Endothelial cell of umbilical vein (primary cell): Measurements from ENCODE around the gene MCCC2. TPM values are rescaled to one million over a fixed set of nuclear protein-coding genes. Genes with fewer than 3 reads are reported as not detected.
"Not testable (repeated sequence)": the region's sequence is repeated elsewhere in the genome, so short reads cannot be mapped to it uniquely, and the experiment has no call there.

Source experiments
- BruUV-seq: library from RNA; stranded (reverse); fragments of 400-500 nt; replicated peaks from 2 replicates; lab custom pipeline; 2021; lab: Mats Ljungman, UMichigan
- CTCF ChIA-PET: fragments of 300-600, 350-600 bp; sonication (Branson Sonifier 250); formaldehyde crosslinking; loops from one replicate; lab custom pipeline; 2021; ENCODE audit warnings: antibody characterized with exemption, inconsistent platforms; lab: Charles Lee
- POLR2A ChIA-PET: fragments of 300-600, 350-600 bp; sonication (Branson Sonifier 250); formaldehyde crosslinking; loops from one replicate; lab custom pipeline; 2021; ENCODE audit warnings: antibody characterized with exemption, inconsistent platforms; lab: Charles Lee
- DNase-seq: peaks from one replicate; pipeline ENCODE4 v3.0.0-alpha.2; 2011; ENCODE audit warnings: low read depth, low spot score
- FAIRE-seq: peaks from 2 replicates; lab custom pipeline; 2011; peaks lifted over from hg19 to GRCh38; lab: Jason Lieb, UNC
- H2AFZ ChIP-seq: 2 replicates; pipeline ENCODE4 v1.6.0; 2012; ENCODE audit warnings: low read depth, low read length, control low read depth, inconsistent platforms
- H3K27ac ChIP-seq: 2 replicates; pipeline ENCODE4 v1.5.1; 2011; ENCODE audit warnings: low read depth, mild to moderate bottlenecking, control low read depth, low read length, moderate library complexity; ENCODE audit not compliant: insufficient read depth
- H3K27me3 ChIP-seq, 2 experiments: 2 replicates each; pipeline versions ENCODE4 v1.6.0 to v1.6.1; 2011; ENCODE audit warnings: low read length in 2 of 2, mixed read lengths in 1 of 2; ENCODE audit not compliant: control insufficient read depth in 2 of 2, insufficient read depth in 2 of 2
- H3K36me3 ChIP-seq, 2 experiments: 2 replicates in 1 of 2; 3 replicates in 1 of 2; pipeline ENCODE4 v1.5.1; 2011; ENCODE audit warnings: low read length in 2 of 2, mild to moderate bottlenecking in 1 of 2, moderate library complexity in 1 of 2; ENCODE audit not compliant: control insufficient read depth in 2 of 2, insufficient read depth in 2 of 2; ENCODE audit errors: extremely low read depth in 1 of 2
- H3K4me1 ChIP-seq: 3 replicates; pipeline ENCODE4 v1.5.1; 2011; ENCODE audit warnings: mild to moderate bottlenecking, low read length; ENCODE audit not compliant: control insufficient read depth, insufficient read depth; ENCODE audit errors: extremely low read depth
- H3K4me2 ChIP-seq: 2 replicates; pipeline ENCODE4 v1.6.1; 2011; ENCODE audit warnings: low read length, control low read depth, mixed read lengths; ENCODE audit not compliant: insufficient read depth
- H3K4me3 ChIP-seq, 3 experiments: fragments of 200-600 bp in 1 of 3; sonication (generic), shearing (Covaris generic) in 1 of 3; replicated peaks in 1 of 3; 2 replicates each; pipeline ENCODE4 v1.5.1; 2011 to 2016; ENCODE audit warnings: control low read depth in 3 of 3, low read length in 3 of 3, mild to moderate bottlenecking in 2 of 3, inconsistent platforms in 1 of 3, low read depth in 1 of 3, moderate library complexity in 1 of 3; ENCODE audit not compliant: insufficient read depth in 1 of 3
- H3K79me2 ChIP-seq: 2 replicates; pipeline ENCODE4 v1.6.0; 2012; ENCODE audit warnings: low read length, inconsistent platforms; ENCODE audit not compliant: control insufficient read depth, insufficient read depth
- H3K9ac ChIP-seq: replicated peaks from 2 replicates; pipeline ENCODE3; 2011; ENCODE audit warnings: low read length, control low read depth; ENCODE audit not compliant: insufficient read depth; ENCODE audit errors: extremely low read depth
- H3K9me1 ChIP-seq: replicated peaks from 3 replicates; pipeline ENCODE4 v1.6.0; 2011; ENCODE audit warnings: mild to moderate bottlenecking, low read length; ENCODE audit not compliant: control insufficient read depth, insufficient read depth; ENCODE audit errors: extremely low read depth
- H3K9me3 ChIP-seq: replicated peaks from 2 replicates; pipeline ENCODE4 v1.5.1; 2012; ENCODE audit warnings: low read length, inconsistent platforms; ENCODE audit not compliant: control insufficient read depth, insufficient read depth
- H4K20me1 ChIP-seq: replicated peaks from 2 replicates; pipeline ENCODE3; 2011; ENCODE audit warnings: mild to moderate bottlenecking, low read length; ENCODE audit not compliant: control insufficient read depth, insufficient read depth; ENCODE audit errors: extremely low read depth
- MYC ChIP-seq: IDR thresholded peaks from one replicate; pipeline ENCODE4 v1.6.1; 2011; ENCODE audit warnings: mild to moderate bottlenecking, low read depth, low read length
- dilution Hi-C: fragments of 300-500 bp; cut with MboI; formaldehyde crosslinking; loops from one replicate; pipeline ENCODE4 v1.15.0; 2019; ENCODE audit warnings: low sequenced_read_pairs; ENCODE audit not compliant: extremely low pct_ligation_motif_present
- intact Hi-C: fragments of 100-400 bp; cut with micrococcal nuclease; formaldehyde crosslinking; loops from one replicate; pipeline ENCODE4 v1.10.0; 2022
- polyA plus RNA-seq, 4 experiments: library from polyadenylated mRNA; depleted of rRNA in 3 of 4; stranded (reverse) in 3 of 4; unstranded in 1 of 4; fragments of >200 nt; gene quantifications; 2 replicates each; pipeline versions ENCODE4 v1.2.1 to v1.2.3, GENCODE V29; 2011 to 2012; ENCODE audit warnings: missing spikeins in 1 of 4
- total RNA-seq: library from RNA; stranded (reverse); gene quantifications from 2 replicates; pipeline ENCODE4 v1.2.3, GENCODE V29; 2021

MCCC2 gene
- total and polyA plus RNA-seq, 2 donors (not counting 3 experiments of a cell fraction or from before 2014, with no cell fraction given): 27.9 to 28.6 TPM

DNA sequence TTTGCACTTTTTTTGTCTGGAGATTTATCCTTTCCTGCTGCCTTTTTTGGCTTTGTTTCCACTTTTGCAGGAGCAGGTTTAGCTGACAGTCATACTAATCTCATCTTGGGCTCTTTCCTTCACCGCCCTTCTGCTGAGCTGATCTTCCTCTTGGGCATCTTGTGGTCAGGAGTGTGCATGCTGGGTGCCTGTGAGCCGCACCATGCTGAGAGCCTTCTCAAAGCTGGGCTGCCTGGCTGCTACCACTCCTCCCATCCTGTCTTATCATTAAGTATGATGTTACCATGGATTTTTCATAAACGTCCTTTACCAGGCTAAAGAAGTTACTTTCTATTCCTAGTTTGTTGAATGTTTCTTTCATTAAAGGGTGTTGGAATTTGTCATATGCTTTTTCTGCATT is 49.5 kb upstream of the MCCC2 start:
- dilution Hi-C loops: no loop called here
- H3K36me3 ChIP-seq: peaks cover 0 to 2% of the 10 kb centered on the region in 2 experiments
- no peak for FAIRE-seq
- no peak overlapping the region for H2AFZ ChIP-seq
- H3K27me3 ChIP-seq: no peaks in the 10 kb centered on the region
- intact Hi-C loops: no loop called here
- no peaks in the 10 kb centered on the region for H3K4me1 ChIP-seq
- H3K9ac ChIP-seq: no peak overlapping the region
- ChIA-PET POLR2A (no interaction called here), CTCF (interaction anchor here (1.4 kb wide), 1 partner anchor 62 kb away, joined by 3 read pairs; no protein-coding TSS in a partner anchor)
- no peak overlapping the region for H3K4me2 ChIP-seq
- H3K9me1 ChIP-seq: no peaks in the 10 kb centered on the region
- BruUV-seq: no TSS peak
- H4K20me1 ChIP-seq: no peaks in the 10 kb centered on the region
- no peak overlapping the region for H3K4me3 ChIP-seq
- H3K27ac ChIP-seq: no peak overlapping the region
- no peaks in the 10 kb centered on the region for H3K9me3 ChIP-seq
- no peak for TF ChIP-seq MYC
- H3K79me2 ChIP-seq: no peaks in the 10 kb centered on the region
- DNase-seq: no peak

GRCh38 chr5:71550885-71551284 is 36.3 kb upstream of the MCCC2 start:
- dilution Hi-C loops, H3K36me3 ChIP-seq: not testable (repeated sequence)
- CTCF ChIA-PET: interaction anchor here (1.9 kb wide), 1 partner anchor 50 kb away, joined by 7 read pairs; no protein-coding TSS in a partner anchor

DNA sequence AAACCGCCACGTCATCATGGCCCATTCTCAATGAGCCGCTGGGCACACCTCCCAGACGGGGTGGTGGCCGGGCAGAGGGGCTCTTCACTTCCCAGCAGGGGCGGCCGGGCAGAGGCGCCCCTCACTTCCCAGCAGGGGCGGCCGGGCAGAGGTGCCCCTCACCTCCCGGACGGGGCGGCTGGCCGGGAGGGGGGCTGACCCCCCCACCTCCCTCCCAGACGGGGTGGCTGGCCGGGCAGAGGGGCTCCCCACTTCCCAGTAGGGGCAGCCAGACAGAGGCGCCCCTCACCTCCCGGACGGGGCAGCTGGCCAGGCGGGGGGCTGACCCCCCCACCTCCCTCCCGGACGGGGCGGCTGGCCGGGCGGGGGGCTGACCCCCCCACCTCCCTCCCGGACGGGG is 35.6 kb upstream of the MCCC2 start:
- intact Hi-C loops, H3K9ac ChIP-seq, BruUV-seq, H3K27ac ChIP-seq, H3K4me2 ChIP-seq, H3K27me3 ChIP-seq, H3K9me1 ChIP-seq, DNase-seq, H2AFZ ChIP-seq, H3K4me3 ChIP-seq, H3K36me3 ChIP-seq, H3K79me2 ChIP-seq, FAIRE-seq, H4K20me1 ChIP-seq, H3K4me1 ChIP-seq, H3K9me3 ChIP-seq, POLR2A ChIA-PET, dilution Hi-C loops, CTCF ChIA-PET: not testable (repeated sequence)

More at GRCh38 chr5:71550885-71551284, 36.3 kb upstream of the MCCC2 start:
- DNase-seq, H3K4me1 ChIP-seq, H3K27me3 ChIP-seq, H2AFZ ChIP-seq, H3K4me2 ChIP-seq, H3K9ac ChIP-seq, H3K79me2 ChIP-seq, H3K27ac ChIP-seq, BruUV-seq, H4K20me1 ChIP-seq, POLR2A ChIA-PET, H3K4me3 ChIP-seq, FAIRE-seq, intact Hi-C loops, H3K9me1 ChIP-seq, H3K9me3 ChIP-seq: not testable (repeated sequence)

GRCh38 chr5:71552026-71552749 is 35.0 kb upstream of the MCCC2 start:
- H3K79me2 ChIP-seq, H4K20me1 ChIP-seq, H3K36me3 ChIP-seq, POLR2A ChIA-PET, H3K4me3 ChIP-seq, H3K27ac ChIP-seq, DNase-seq, H3K9me1 ChIP-seq, FAIRE-seq, CTCF ChIA-PET, BruUV-seq, H3K4me1 ChIP-seq, H3K9me3 ChIP-seq, H3K9ac ChIP-seq, H2AFZ ChIP-seq, dilution Hi-C loops, H3K27me3 ChIP-seq, intact Hi-C loops, H3K4me2 ChIP-seq: not testable (repeated sequence)
